HG03064 (cell line): ENCODE data around the gene PLEKHH1.
A peak's percentile ranks its signal among the peaks of the same experiment; 100 is the strongest.
"Not testable (repeated sequence)": the region's sequence is repeated elsewhere in the genome, so short reads cannot be mapped to it uniquely, and the experiment has no call there.

Source experiments
- ATAC-seq: cut with Tn5 transposase; IDR thresholded peaks from one replicate; pipeline ENCODE4 v1.9.1; 2021; ENCODE audit warnings: low read depth; ENCODE audit not compliant: unreplicated experiment

Gene PLEKHH1

GRCh38 chr14:67619446-67620216, 86.5 kb downstream of the PLEKHH1 start, which contains the start of gene ARG2:
ARG2 (plus strand) TSS chr14:67619920; CDS start chr14:67619978, 58 bp downstream.
- ATAC-seq, result peak; percentile 82

GRCh38 chr14:67620217-67620785, 87.2 kb downstream of the PLEKHH1 start:
- no peak for ATAC-seq

GRCh38 chr14:67622675-67623074, 89.6 kb downstream of the PLEKHH1 start:
- ATAC-seq, result no peak

GRCh38 chr14:67623114-67623513, 90.0 kb downstream of the PLEKHH1 start:
- no peak for ATAC-seq

GRCh38 chr14:67626131-67626530, 93.0 kb downstream of the PLEKHH1 start:
- not testable (repeated sequence) for ATAC-seq

GRCh38 chr14:67627519-67627918, 94.4 kb downstream of the PLEKHH1 start:
- ATAC-seq, result no peak

- ATAC-seq, result no peak
Observed at GRCh38 chr14:67630186-67630585, 97.1 kb downstream of the PLEKHH1 start.

GRCh38 chr14:67630938-67631337, 97.8 kb downstream of the PLEKHH1 start:
- ATAC-seq, result no peak

- ATAC-seq, result no peak
Observed at GRCh38 chr14:67633451-67634147, 100.5 kb downstream of the PLEKHH1 start.

GRCh38 chr14:67636361-67636919, 103.3 kb downstream of the PLEKHH1 start:
- ATAC-seq, result no peak

GRCh38 chr14:67638642-67639041, 105.6 kb downstream of the PLEKHH1 start:
- no peak for ATAC-seq
